Ovary (tissue), 9 donors: ENCODE results near the gene LLCFC1. TPM values are rescaled to one million over a fixed set of nuclear protein-coding genes. Genes with fewer than 3 reads are reported as not detected.

Experiments
- DNase-seq, 5 donors: peaks; one replicate each; pipeline ENCODE4 v3.0.0-alpha.2; 2019 to 2020
- H3K27ac ChIP-seq, 2 donors: fragments of 200-600 bp; one replicate each; pipeline versions ENCODE4 v1.5.1 to v1.8.0; 2019 to 2022
- H3K27me3 ChIP-seq: fragments of 200-600 bp; one replicate; pipeline ENCODE4 v1.8.0; 2022
- H3K36me3 ChIP-seq: fragments of 200-600 bp; sonication (generic); one replicate; pipeline ENCODE4 v1.5.1; 2019
- H3K4me1 ChIP-seq: one replicate; pipeline ENCODE4 v1.8.1; 2013; ENCODE audit warnings: mild to moderate bottlenecking, moderate library complexity; ENCODE audit not compliant: insufficient read depth
- H3K4me3 ChIP-seq: fragments of 200-600 bp; sonication (generic); one replicate; pipeline ENCODE4 v1.5.1; 2017
- H3K9me3 ChIP-seq, 2 donors: fragments of 200-600 bp in 1 of 2; sonication (generic) in 1 of 2; one replicate each; pipeline versions ENCODE4 v1.5.1 to v1.8.1; 2013 to 2019; ENCODE audit warnings: mild to moderate bottlenecking in 1 of 2, moderate library complexity in 1 of 2
- CTCF ChIP-seq, 3 donors: fragments of 450-650 bp in 2 of 3; fragments of 200-600 bp in 1 of 3; IDR thresholded peaks; one replicate each; pipeline versions ENCODE4 v1.5.1 to v1.8.0; 2016 to 2022; ENCODE audit warnings: antibody characterized with exemption in 3 of 3, mild to moderate bottlenecking in 1 of 3
- EP300 ChIP-seq: sonication (generic); formaldehyde crosslinking; IDR thresholded peaks from one replicate; pipeline ENCODE4 v1.6.1; 2017; ENCODE audit warnings: antibody characterized with exemption
- POLR2A ChIP-seq: fragments of 450-650 bp; IDR thresholded peaks from one replicate; pipeline ENCODE4 v1.6.1; 2017; ENCODE audit warnings: antibody characterized with exemption, mild to moderate bottlenecking, moderate library complexity
- WGBS, 3 donors: extraction: QIAGEN DNeasy Blood & Tissue Kit in 1 of 3; methylation state at CpG; one replicate each; pipeline versions ENCODE4 v1.1.5 to v1.1.7; 2013 to 2017; 5-methylcytosine and 5-hydroxymethylcytosine counted together
- intact Hi-C, 4 donors: fragments of 100-400 bp; cut with DNase I; formaldehyde crosslinking; loops; one replicate each; pipeline versions ENCODE4 v1.11.0 to v1.15.1; 2022 to 2023
- polyA plus RNA-seq, 2 donors: library from polyadenylated mRNA; stranded (reverse); fragments of 200-250 nt in 1 of 2; fragments of 350-450 nt in 1 of 2; fragmentation: Illumina TruSeq in 1 of 2; extraction: RNeasy Lipid Tissue Mini Kit (QIAGEN cat#74804) in 1 of 2; gene quantifications; one replicate each; pipeline ENCODE4 v1.2.3, GENCODE V29; 2013 to 2014
- total RNA-seq, 7 donors: library from RNA; depleted of rRNA in 2 of 7; stranded (reverse); fragments of >200 nt in 2 of 7; fragmentation: NEBNext Ultra II Directional in 3 of 7; extraction: Animal tissue kit (Norgen Biotek cat#: 25700) in 3 of 7; gene quantifications; one replicate each; pipeline versions ENCODE4 v1.1.0 to v1.2.4, GENCODE V29; 2016 to 2023
- donor health status: DM: no; HTN: no; CAD: no; lungs with moderate emphysema.
- donor health status: DM: no; HTN: no; CAD: no.
- donor health status: Bipolar disorder and iron deficiency.
- donor health status: DM: yes; HTN: yes; CAD: no.
- donor health status: DM: no; HTN: no; CAD: no.
- donor health status: DM: yes; HTN: yes; CAD: no.

The LLCFC1 gene
- total and polyA plus RNA-seq, 9 donors, result not detected

- no peak overlapping the region for H3K27ac ChIP-seq
- WGBS, 3 donors, result 60 to 74% (median 65%) methylated on average over 3 of the region's 3 CpGs
- H3K9me3 ChIP-seq, result no peaks in the 10 kb centered on the region
- intact Hi-C loops, result no loop called here
- no peak for DNase-seq
- H3K27me3 ChIP-seq, result no peaks in the 10 kb centered on the region
- TF ChIP-seq CTCF (IDR thresholded peaks at IDR 0.05), result no peak
- no peak for TF ChIP-seq POLR2A
- no peak for TF ChIP-seq EP300
- no peaks in the 10 kb centered on the region for H3K36me3 ChIP-seq
- H3K4me1 ChIP-seq, result no peaks in the 10 kb centered on the region
- no peak overlapping the region for H3K4me3 ChIP-seq
These were observed 21.8 kb upstream of the LLCFC1 start for GRCh38 chr7:142917447-142917846.

- Histone ChIP-seq H3K4me1 (no peaks in the 10 kb centered on the region), H3K27ac (no peak overlapping the region), H3K9me3 (no peaks in the 10 kb centered on the region), H3K36me3 (no peaks in the 10 kb centered on the region), H3K27me3 (no peaks in the 10 kb centered on the region), H3K4me3 (no peak overlapping the region)
- 63 to 74% (median 67%) methylated on average over 2 of the region's 2 CpGs for WGBS, 3 donors
- intact Hi-C loops, result no loop called here
- no peak for TF ChIP-seq CTCF (IDR thresholded peaks at IDR 0.05)
- TF ChIP-seq POLR2A, result no peak
- no peak for TF ChIP-seq EP300
- DNase-seq, result no peak
These were observed 20.4 kb upstream of the LLCFC1 start for GRCh38 chr7:142918901-142919300.

GRCh38 chr7:142919656-142920055 is 19.6 kb upstream of the LLCFC1 start:
- Histone ChIP-seq H3K27me3 (no peaks in the 10 kb centered on the region), H3K9me3 (no peaks in the 10 kb centered on the region), H3K27ac (no peak overlapping the region), H3K36me3 (no peaks in the 10 kb centered on the region), H3K4me3 (no peak overlapping the region), H3K4me1 (no peaks in the 10 kb centered on the region)
- intact Hi-C loops, result no loop called here
- TF ChIP-seq POLR2A (no peak), EP300 (no peak), CTCF (IDR thresholded peaks at IDR 0.05) (no peak)
- 82 to 87% (median 84%) methylated on average over 3 of the region's 3 CpGs for WGBS, 3 donors
- no peak for DNase-seq

GRCh38 chr7:142923391-142923790 is 15.9 kb upstream of the LLCFC1 start:
- Histone ChIP-seq H3K4me1 (no peaks in the 10 kb centered on the region), H3K27ac (no peak overlapping the region), H3K4me3 (no peak overlapping the region), H3K27me3 (no peaks in the 10 kb centered on the region), H3K9me3 (no peaks in the 10 kb centered on the region), H3K36me3 (no peaks in the 10 kb centered on the region)
- no peak for DNase-seq
- WGBS, 3 donors, result 40 to 47% (median 46%) methylated on average over 2 of the region's 2 CpGs
- intact Hi-C loops, result no loop called here
- no peak for TF ChIP-seq CTCF (IDR thresholded peaks at IDR 0.05)
- TF ChIP-seq POLR2A, result no peak
- no peak for TF ChIP-seq EP300

GRCh38 chr7:142925413-142925812 is 13.9 kb upstream of the LLCFC1 start:
- Histone ChIP-seq H3K4me3 (no peak overlapping the region), H3K27ac (no peak overlapping the region), H3K4me1 (no peaks in the 10 kb centered on the region), H3K27me3 (no peaks in the 10 kb centered on the region), H3K9me3 (no peaks in the 10 kb centered on the region), H3K36me3 (no peaks in the 10 kb centered on the region)
- no peak for DNase-seq
- intact Hi-C loops, result no loop called here
- WGBS, 3 donors, result 61 to 65% (median 63%) methylated on average over 12 of the region's 12 CpGs
- TF ChIP-seq POLR2A, result no peak
- no peak for TF ChIP-seq CTCF (IDR thresholded peaks at IDR 0.05)
